Stimulated activated CD8-positive, alpha-beta memory T cell treated with anti-CD3 and anti-CD28 coated beads, Interleukin-15, amount 100 ng/mL, for 48 hours (primary cell): Measurements from ENCODE around the gene TMPRSS2.

Experiments
- DNase-seq, 2 donors: peaks; one replicate each; pipeline ENCODE4 v3.0.0-alpha.2; 2020; ENCODE audit warnings: low read depth in 2 of 2

Gene TMPRSS2

GRCh38 chr21:41509733-41510132 is 1.8 kb upstream of the TMPRSS2 start:
- DNase-seq = no peak

GRCh38 chr21:41509145-41509496 is 1.2 kb upstream of the TMPRSS2 start:
- no peak for DNase-seq

- no peak for DNase-seq
These were observed 622 bp upstream of the TMPRSS2 start for GRCh38 chr21:41508415-41509144.

- no peak for DNase-seq
These were observed 1.1 kb downstream of the TMPRSS2 start for GRCh38 chr21:41506611-41507520.

- DNase-seq = no peak
These were observed 1.9 kb downstream of the TMPRSS2 start for GRCh38 chr21:41506005-41506594.

GRCh38 chr21:41504030-41504429 is 3.9 kb downstream of the TMPRSS2 start:
- DNase-seq = no peak

- DNase-seq = no peak
These were observed 4.6 kb downstream of the TMPRSS2 start for GRCh38 chr21:41503331-41503730.

GRCh38 chr21:41501919-41502318 is 6.0 kb downstream of the TMPRSS2 start:
- DNase-seq = no peak

- no peak for DNase-seq
These were observed 7.0 kb downstream of the TMPRSS2 start for GRCh38 chr21:41500931-41501381.

- no peak for DNase-seq
These were observed 7.6 kb downstream of the TMPRSS2 start for GRCh38 chr21:41500363-41500762.

- no peak for DNase-seq
These were observed 8.0 kb downstream of the TMPRSS2 start for GRCh38 chr21:41499920-41500319.

GRCh38 chr21:41497788-41498187 is 10.2 kb downstream of the TMPRSS2 start:
- no peak for DNase-seq

GRCh38 chr21:41497008-41497407 is 10.9 kb downstream of the TMPRSS2 start:
- no peak for DNase-seq

GRCh38 chr21:41494242-41494641 is 13.7 kb downstream of the TMPRSS2 start:
- DNase-seq = no peak

- no peak for DNase-seq
These were observed 16.5 kb downstream of the TMPRSS2 start for GRCh38 chr21:41491412-41491811.

GRCh38 chr21:41490330-41490729 is 17.6 kb downstream of the TMPRSS2 start:
- no peak for DNase-seq

- DNase-seq = no peak
These were observed 18.6 kb downstream of the TMPRSS2 start for GRCh38 chr21:41489329-41489728.

- DNase-seq = no peak
These were observed 19.9 kb downstream of the TMPRSS2 start for GRCh38 chr21:41488080-41488479.

- no peak for DNase-seq
These were observed 20.9 kb downstream of the TMPRSS2 start for GRCh38 chr21:41487082-41487481.

GRCh38 chr21:41483973-41484372 is 24.0 kb downstream of the TMPRSS2 start:
- DNase-seq = no peak

GRCh38 chr21:41483415-41483814 is 24.5 kb downstream of the TMPRSS2 start:
- DNase-seq = no peak

- no peak for DNase-seq
These were observed 25.0 kb downstream of the TMPRSS2 start for GRCh38 chr21:41482980-41483379.

- DNase-seq = no peak
These were observed 25.7 kb downstream of the TMPRSS2 start for GRCh38 chr21:41482301-41482700.
